Measurements from ENCODE around the gene EVA1A.
"Not testable (repeated sequence)": the region's sequence is repeated elsewhere in the genome, so short reads cannot be mapped to it uniquely, and the experiment has no call there.

Gene EVA1A

GRCh38 chr2:75505012-75505411 lies 55.7 kb downstream of the EVA1A start:
- H3K9me3 ChIP-seq (ENCODE audit: low read length): no peaks in the 10 kb centered on the region
- H3K4me1 ChIP-seq (ENCODE audit: insufficient read depth, low read length): peaks cover 18% of the 10 kb centered on the region
- no peak overlapping the region for H2AFZ ChIP-seq (ENCODE audit: low read depth, low read length)
- H3K4me3 ChIP-seq (ENCODE audit: low read length): no peak overlapping the region
- H3K36me3 ChIP-seq (ENCODE audit: insufficient read depth, low read length): no peaks in the 10 kb centered on the region
- no peaks in the 10 kb centered on the region for H3K27me3 ChIP-seq (ENCODE audit: insufficient read depth, low read length)

GRCh38 chr2:75503048-75503607 lies 57.6 kb downstream of the EVA1A start:
- H3K27me3 ChIP-seq (ENCODE audit: insufficient read depth, low read length): no peaks in the 10 kb centered on the region
- H3K36me3 ChIP-seq (ENCODE audit: insufficient read depth, low read length): no peaks in the 10 kb centered on the region
- no peaks in the 10 kb centered on the region for H3K9me3 ChIP-seq (ENCODE audit: low read length)
- H3K4me1 ChIP-seq (ENCODE audit: insufficient read depth, low read length): peaks cover 20% of the 10 kb centered on the region
- H3K4me3 ChIP-seq (ENCODE audit: low read length): no peak overlapping the region
- no peak overlapping the region for H2AFZ ChIP-seq (ENCODE audit: low read depth, low read length)

GRCh38 chr2:75500633-75501032 lies 60.1 kb downstream of the EVA1A start:
- H3K36me3 ChIP-seq (ENCODE audit: insufficient read depth, low read length): no peaks in the 10 kb centered on the region
- no peak overlapping the region for H2AFZ ChIP-seq (ENCODE audit: low read depth, low read length)
- no peaks in the 10 kb centered on the region for H3K27me3 ChIP-seq (ENCODE audit: insufficient read depth, low read length)
- H3K4me1 ChIP-seq (ENCODE audit: insufficient read depth, low read length): peaks cover 20% of the 10 kb centered on the region
- no peak overlapping the region for H3K4me3 ChIP-seq (ENCODE audit: low read length)
- H3K9me3 ChIP-seq (ENCODE audit: low read length): no peaks in the 10 kb centered on the region

- Histone ChIP-seq H2AFZ (ENCODE audit: low read depth, low read length) (no peak overlapping the region), H3K9me3 (ENCODE audit: low read length) (no peaks in the 10 kb centered on the region), H3K4me3 (ENCODE audit: low read length) (no peak overlapping the region), H3K4me1 (ENCODE audit: insufficient read depth, low read length) (peaks cover 20% of the 10 kb centered on the region), H3K27me3 (ENCODE audit: insufficient read depth, low read length) (no peaks in the 10 kb centered on the region), H3K36me3 (ENCODE audit: insufficient read depth, low read length) (no peaks in the 10 kb centered on the region)
These were observed 61.2 kb downstream of the EVA1A start for GRCh38 chr2:75499534-75499933.

- H3K27me3 ChIP-seq (ENCODE audit: insufficient read depth, low read length): no peaks in the 10 kb centered on the region
- peaks cover 20% of the 10 kb centered on the region for H3K4me1 ChIP-seq (ENCODE audit: insufficient read depth, low read length)
- no peak overlapping the region for H3K4me3 ChIP-seq (ENCODE audit: low read length)
- H2AFZ ChIP-seq (ENCODE audit: low read depth, low read length): no peak overlapping the region
- no peaks in the 10 kb centered on the region for H3K9me3 ChIP-seq (ENCODE audit: low read length)
- H3K36me3 ChIP-seq (ENCODE audit: insufficient read depth, low read length): no peaks in the 10 kb centered on the region
These were observed 61.8 kb downstream of the EVA1A start for GRCh38 chr2:75498907-75499306.

- Histone ChIP-seq H3K9me3 (ENCODE audit: low read length) (no peaks in the 10 kb centered on the region), H3K4me1 (ENCODE audit: insufficient read depth, low read length) (peaks cover 20% of the 10 kb centered on the region), H3K27me3 (ENCODE audit: insufficient read depth, low read length) (no peaks in the 10 kb centered on the region), H3K4me3 (ENCODE audit: low read length) (no peak overlapping the region), H3K36me3 (ENCODE audit: insufficient read depth, low read length) (no peaks in the 10 kb centered on the region), H2AFZ (ENCODE audit: low read depth, low read length) (no peak overlapping the region)
These were observed 63.5 kb downstream of the EVA1A start for GRCh38 chr2:75497256-75497655.

- Histone ChIP-seq H3K36me3 (ENCODE audit: insufficient read depth, low read length) (no peaks in the 10 kb centered on the region), H3K4me1 (ENCODE audit: insufficient read depth, low read length) (peaks cover 10% of the 10 kb centered on the region), H3K9me3 (ENCODE audit: low read length) (no peaks in the 10 kb centered on the region), H3K27me3 (ENCODE audit: insufficient read depth, low read length) (no peaks in the 10 kb centered on the region), H2AFZ (ENCODE audit: low read depth, low read length) (no peak overlapping the region), H3K4me3 (ENCODE audit: low read length) (no peak overlapping the region)
These were observed 64.9 kb downstream of the EVA1A start for GRCh38 chr2:75495862-75496261.

GRCh38 chr2:75494137-75494769 lies 66.5 kb downstream of the EVA1A start:
- H3K36me3 ChIP-seq (ENCODE audit: insufficient read depth, low read length): no peaks in the 10 kb centered on the region
- no peak overlapping the region for H2AFZ ChIP-seq (ENCODE audit: low read depth, low read length)
- H3K27me3 ChIP-seq (ENCODE audit: insufficient read depth, low read length): no peaks in the 10 kb centered on the region
- no peaks in the 10 kb centered on the region for H3K4me1 ChIP-seq (ENCODE audit: insufficient read depth, low read length)
- H3K4me3 ChIP-seq (ENCODE audit: low read length): no peak overlapping the region
- H3K9me3 ChIP-seq (ENCODE audit: low read length): no peaks in the 10 kb centered on the region

- H2AFZ ChIP-seq (ENCODE audit: low read depth, low read length): no peak overlapping the region
- H3K9me3 ChIP-seq (ENCODE audit: low read length): no peaks in the 10 kb centered on the region
- no peaks in the 10 kb centered on the region for H3K27me3 ChIP-seq (ENCODE audit: insufficient read depth, low read length)
- H3K4me1 ChIP-seq (ENCODE audit: insufficient read depth, low read length): no peaks in the 10 kb centered on the region
- H3K36me3 ChIP-seq (ENCODE audit: insufficient read depth, low read length): no peaks in the 10 kb centered on the region
- H3K4me3 ChIP-seq (ENCODE audit: low read length): no peak overlapping the region
These were observed 67.5 kb downstream of the EVA1A start for GRCh38 chr2:75493230-75493629.

- no peak overlapping the region for H3K4me3 ChIP-seq (ENCODE audit: low read length)
- H3K36me3 ChIP-seq (ENCODE audit: insufficient read depth, low read length): no peaks in the 10 kb centered on the region
- no peaks in the 10 kb centered on the region for H3K9me3 ChIP-seq (ENCODE audit: low read length)
- H3K4me1 ChIP-seq (ENCODE audit: insufficient read depth, low read length): no peaks in the 10 kb centered on the region
- H3K27me3 ChIP-seq (ENCODE audit: insufficient read depth, low read length): no peaks in the 10 kb centered on the region
- H2AFZ ChIP-seq (ENCODE audit: low read depth, low read length): no peak overlapping the region
These were observed 69.5 kb downstream of the EVA1A start for GRCh38 chr2:75491129-75491753.

- no peaks in the 10 kb centered on the region for H3K4me1 ChIP-seq (ENCODE audit: insufficient read depth, low read length)
- H2AFZ ChIP-seq (ENCODE audit: low read depth, low read length): no peak overlapping the region
- H3K36me3 ChIP-seq (ENCODE audit: insufficient read depth, low read length): no peaks in the 10 kb centered on the region
- H3K9me3 ChIP-seq (ENCODE audit: low read length): no peaks in the 10 kb centered on the region
- no peaks in the 10 kb centered on the region for H3K27me3 ChIP-seq (ENCODE audit: insufficient read depth, low read length)
- H3K4me3 ChIP-seq (ENCODE audit: low read length): no peak overlapping the region
These were observed 71.0 kb downstream of the EVA1A start for GRCh38 chr2:75489721-75490120.

- Histone ChIP-seq H3K27me3 (ENCODE audit: insufficient read depth, low read length) (no peaks in the 10 kb centered on the region), H2AFZ (ENCODE audit: low read depth, low read length) (no peak overlapping the region), H3K36me3 (ENCODE audit: insufficient read depth, low read length) (no peaks in the 10 kb centered on the region), H3K4me3 (ENCODE audit: low read length) (no peak overlapping the region), H3K9me3 (ENCODE audit: low read length) (no peaks in the 10 kb centered on the region), H3K4me1 (ENCODE audit: insufficient read depth, low read length) (no peaks in the 10 kb centered on the region)
These were observed 72.6 kb downstream of the EVA1A start for GRCh38 chr2:75488157-75488556.

GRCh38 chr2:75486735-75487134 lies 74.0 kb downstream of the EVA1A start:
- H3K9me3 ChIP-seq (ENCODE audit: low read length); H3K4me1 ChIP-seq (ENCODE audit: insufficient read depth, low read length); H2AFZ ChIP-seq (ENCODE audit: low read depth, low read length); H3K36me3 ChIP-seq (ENCODE audit: insufficient read depth, low read length); H3K27me3 ChIP-seq (ENCODE audit: insufficient read depth, low read length); H3K4me3 ChIP-seq (ENCODE audit: low read length): not testable (repeated sequence)

- Histone ChIP-seq H3K4me1 (ENCODE audit: insufficient read depth, low read length) (no peaks in the 10 kb centered on the region), H3K9me3 (ENCODE audit: low read length) (no peaks in the 10 kb centered on the region), H3K27me3 (ENCODE audit: insufficient read depth, low read length) (no peaks in the 10 kb centered on the region), H3K4me3 (ENCODE audit: low read length) (no peak overlapping the region), H3K36me3 (ENCODE audit: insufficient read depth, low read length) (no peaks in the 10 kb centered on the region), H2AFZ (ENCODE audit: low read depth, low read length) (no peak overlapping the region)
These were observed 75.9 kb downstream of the EVA1A start for GRCh38 chr2:75484840-75485239.
